Measurements from ENCODE around the gene RPH3AL.

- TF ChIP-seq, protein P1, sequence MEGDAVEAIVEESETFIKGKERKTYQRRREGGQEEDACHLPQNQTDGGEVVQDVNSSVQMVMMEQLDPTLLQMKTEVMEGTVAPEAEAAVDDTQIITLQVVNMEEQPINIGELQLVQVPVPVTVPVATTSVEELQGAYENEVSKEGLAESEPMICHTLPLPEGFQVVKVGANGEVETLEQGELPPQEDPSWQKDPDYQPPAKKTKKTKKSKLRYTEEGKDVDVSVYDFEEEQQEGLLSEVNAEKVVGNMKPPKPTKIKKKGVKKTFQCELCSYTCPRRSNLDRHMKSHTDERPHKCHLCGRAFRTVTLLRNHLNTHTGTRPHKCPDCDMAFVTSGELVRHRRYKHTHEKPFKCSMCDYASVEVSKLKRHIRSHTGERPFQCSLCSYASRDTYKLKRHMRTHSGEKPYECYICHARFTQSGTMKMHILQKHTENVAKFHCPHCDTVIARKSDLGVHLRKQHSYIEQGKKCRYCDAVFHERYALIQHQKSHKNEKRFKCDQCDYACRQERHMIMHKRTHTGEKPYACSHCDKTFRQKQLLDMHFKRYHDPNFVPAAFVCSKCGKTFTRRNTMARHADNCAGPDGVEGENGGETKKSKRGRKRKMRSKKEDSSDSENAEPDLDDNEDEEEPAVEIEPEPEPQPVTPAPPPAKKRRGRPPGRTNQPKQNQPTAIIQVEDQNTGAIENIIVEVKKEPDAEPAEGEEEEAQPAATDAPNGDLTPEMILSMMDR (IDR thresholded peaks at IDR 0.05), result no peak
- TF ChIP-seq POLR2A (IDR thresholded peaks at IDR 0.05), result no peak
These were observed 180.7 kb downstream of the RPH3AL start for GRCh38 chr17:171871-172270.
